ENCODE measurements around the gene NCOR2. TPM values are rescaled to one million over a fixed set of nuclear protein-coding genes. Genes with fewer than 3 reads are reported as not detected.

Gene NCOR2
- total and polyA plus RNA-seq, 10 of the 15 experiments (the other 5 are each of a cell fraction or from before 2014, with no cell fraction given) = 0.43 to 179 (median 14.9) TPM

- TF ChIP-seq TCF3 (IDR thresholded peaks at IDR 0.05; ENCODE audit: borderline replicate concordance, insufficient read depth, low read depth, low read length) = 0 out of 2 replicates have a peak, but pooled peaks have one; percentile 57
- peak; percentile 61 to 72; a peak in 3 of 4 replicates for TF ChIP-seq EP300 (IDR thresholded peaks at IDR 0.05; ENCODE audit: borderline replicate concordance in 1 of 2, control insufficient read depth in 1 of 2, low read depth in 2 of 2, low read length in 2 of 2)
- no peak for TF ChIP-seq ZNF24 (IDR thresholded peaks at IDR 0.05)
- no peak for TF ChIP-seq EZH2 (IDR thresholded peaks at IDR 0.05; ENCODE audit: borderline replicate concordance, control insufficient read depth, low read depth, low read length)
- TF ChIP-seq, protein P1, sequence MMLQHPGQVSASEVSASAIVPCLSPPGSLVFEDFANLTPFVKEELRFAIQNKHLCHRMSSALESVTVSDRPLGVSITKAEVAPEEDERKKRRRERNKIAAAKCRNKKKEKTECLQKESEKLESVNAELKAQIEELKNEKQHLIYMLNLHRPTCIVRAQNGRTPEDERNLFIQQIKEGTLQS (IDR thresholded peaks at IDR 0.05; ENCODE audit: borderline replicate concordance, extremely low read depth, low read depth, low read length) = no peak
- TF ChIP-seq YBX1 (IDR thresholded peaks at IDR 0.05) = no peak
- no peak; the same call in 1 of the 2 replicates for TF ChIP-seq HCFC1 (IDR thresholded peaks at IDR 0.05; ENCODE audit: low read length)
- TF ChIP-seq NFIC (IDR thresholded peaks at IDR 0.05; ENCODE audit: low read depth, low read length) = peak; percentile 86
- no peak for TF ChIP-seq ZNF384 (IDR thresholded peaks at IDR 0.05; ENCODE audit: borderline replicate concordance, low read depth, low read length)
- peak; percentile 87 for TF ChIP-seq IRF4 (IDR thresholded peaks at IDR 0.05; ENCODE audit: low read depth, low read length)
- no peak for TF ChIP-seq BRCA1 (IDR thresholded peaks at IDR 0.05; ENCODE audit: low read depth, low read length)
- TF ChIP-seq, protein P2, sequence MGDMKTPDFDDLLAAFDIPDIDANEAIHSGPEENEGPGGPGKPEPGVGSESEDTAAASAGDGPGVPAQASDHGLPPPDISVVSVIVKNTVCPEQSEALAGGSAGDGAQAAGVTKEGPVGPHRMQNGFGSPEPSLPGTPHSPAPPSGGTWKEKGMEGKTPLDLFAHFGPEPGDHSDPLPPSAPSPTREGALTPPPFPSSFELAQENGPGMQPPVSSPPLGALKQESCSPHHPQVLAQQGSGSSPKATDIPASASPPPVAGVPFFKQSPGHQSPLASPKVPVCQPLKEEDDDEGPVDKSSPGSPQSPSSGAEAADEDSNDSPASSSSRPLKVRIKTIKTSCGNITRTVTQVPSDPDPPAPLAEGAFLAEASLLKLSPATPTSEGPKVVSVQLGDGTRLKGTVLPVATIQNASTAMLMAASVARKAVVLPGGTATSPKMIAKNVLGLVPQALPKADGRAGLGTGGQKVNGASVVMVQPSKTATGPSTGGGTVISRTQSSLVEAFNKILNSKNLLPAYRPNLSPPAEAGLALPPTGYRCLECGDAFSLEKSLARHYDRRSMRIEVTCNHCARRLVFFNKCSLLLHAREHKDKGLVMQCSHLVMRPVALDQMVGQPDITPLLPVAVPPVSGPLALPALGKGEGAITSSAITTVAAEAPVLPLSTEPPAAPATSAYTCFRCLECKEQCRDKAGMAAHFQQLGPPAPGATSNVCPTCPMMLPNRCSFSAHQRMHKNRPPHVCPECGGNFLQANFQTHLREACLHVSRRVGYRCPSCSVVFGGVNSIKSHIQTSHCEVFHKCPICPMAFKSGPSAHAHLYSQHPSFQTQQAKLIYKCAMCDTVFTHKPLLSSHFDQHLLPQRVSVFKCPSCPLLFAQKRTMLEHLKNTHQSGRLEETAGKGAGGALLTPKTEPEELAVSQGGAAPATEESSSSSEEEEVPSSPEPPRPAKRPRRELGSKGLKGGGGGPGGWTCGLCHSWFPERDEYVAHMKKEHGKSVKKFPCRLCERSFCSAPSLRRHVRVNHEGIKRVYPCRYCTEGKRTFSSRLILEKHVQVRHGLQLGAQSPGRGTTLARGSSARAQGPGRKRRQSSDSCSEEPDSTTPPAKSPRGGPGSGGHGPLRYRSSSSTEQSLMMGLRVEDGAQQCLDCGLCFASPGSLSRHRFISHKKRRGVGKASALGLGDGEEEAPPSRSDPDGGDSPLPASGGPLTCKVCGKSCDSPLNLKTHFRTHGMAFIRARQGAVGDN (IDR thresholded peaks at IDR 0.05) = no peak
- TF ChIP-seq TBL1XR1 (IDR thresholded peaks at IDR 0.05; ENCODE audit: low read depth, low read length) = peak; percentile 92
- TF ChIP-seq RELB (IDR thresholded peaks at IDR 0.05; ENCODE audit: low read depth) = peak; percentile 55; the same call in 1 of the 2 replicates
- TF ChIP-seq PAX8 (IDR thresholded peaks at IDR 0.05) = no peak
- peak; percentile 85 for TF ChIP-seq BCL11A (IDR thresholded peaks at IDR 0.05; ENCODE audit: low read depth, low read length)
- no peak for TF ChIP-seq STAT3 (IDR thresholded peaks at IDR 0.05; ENCODE audit: low read depth, low read length)
- TF ChIP-seq NFXL1 (IDR thresholded peaks at IDR 0.05; ENCODE audit: borderline replicate concordance) = no peak
- 0 out of 2 replicates have a peak, but pooled peaks have one; percentile 42 for TF ChIP-seq MLLT1 (IDR thresholded peaks at IDR 0.05)
- peak; percentile 39; the same call in 1 of the 2 replicates for TF ChIP-seq RCOR1 (conservative IDR thresholded peaks at IDR 0.05; ENCODE audit: low read depth, low read length)
- TF ChIP-seq SP1 (IDR thresholded peaks at IDR 0.05; ENCODE audit: low read depth, low read length) = peak; percentile 78
These were observed 21.6 kb downstream of the NCOR2 start (continued) for GRCh38 chr12:124545508-124546418.
